Measurements from ENCODE around the gene METTL26.

The METTL26 gene

DNA sequence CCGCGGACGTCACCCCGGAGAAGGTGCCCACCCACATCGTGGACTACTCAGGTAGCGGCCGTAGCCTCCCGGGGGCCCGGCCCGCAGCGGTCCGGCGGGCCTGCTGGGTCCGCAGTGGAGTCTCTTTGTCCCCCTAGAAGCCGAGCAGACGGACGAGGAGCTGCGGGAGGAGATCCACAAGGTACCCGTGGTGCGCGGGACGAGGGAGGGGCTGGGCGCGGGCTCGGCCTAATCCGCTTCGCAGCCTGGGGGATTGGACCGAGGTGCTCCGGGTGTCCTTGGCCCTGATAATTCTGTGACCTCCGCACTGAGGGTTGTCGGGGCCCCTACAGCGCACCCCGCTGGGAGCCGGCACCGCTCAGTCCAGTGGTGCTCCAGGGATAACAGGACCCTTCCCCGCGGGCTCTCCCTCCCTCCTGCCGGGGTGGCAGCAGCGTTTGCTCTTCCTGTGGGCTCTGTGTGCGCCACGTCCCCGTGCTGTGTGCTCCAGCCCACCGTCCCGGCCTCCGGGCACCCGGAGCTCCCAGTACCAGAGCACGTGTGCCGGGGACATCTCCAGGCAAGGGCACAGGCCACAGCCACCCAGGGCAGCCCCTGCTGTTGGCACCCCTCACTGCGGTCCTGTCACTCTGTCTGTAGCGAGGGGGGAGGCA lies 32.5 kb upstream of the METTL26 start:
- peaks cover 48% of the 10 kb centered on the region for H3K4me1 ChIP-seq
- H3K9ac ChIP-seq: peak overlapping the region; percentile 99
- peak overlapping the region; percentile 95 for H3K27ac ChIP-seq
- H3K36me3 ChIP-seq: peaks cover 50% of the 10 kb centered on the region
- H3K27me3 ChIP-seq: no peaks in the 10 kb centered on the region
- no peak for TF ChIP-seq Cebpa-rat (IDR thresholded peaks at IDR 0.05)
- no peaks in the 10 kb centered on the region for H3K9me3 ChIP-seq
- H3K4me3 ChIP-seq: peak overlapping the region; percentile 100
- H4K20me1 ChIP-seq: peaks cover 51% of the 10 kb centered on the region
- peak overlapping the region; percentile 96 for H3K4me2 ChIP-seq

DNA sequence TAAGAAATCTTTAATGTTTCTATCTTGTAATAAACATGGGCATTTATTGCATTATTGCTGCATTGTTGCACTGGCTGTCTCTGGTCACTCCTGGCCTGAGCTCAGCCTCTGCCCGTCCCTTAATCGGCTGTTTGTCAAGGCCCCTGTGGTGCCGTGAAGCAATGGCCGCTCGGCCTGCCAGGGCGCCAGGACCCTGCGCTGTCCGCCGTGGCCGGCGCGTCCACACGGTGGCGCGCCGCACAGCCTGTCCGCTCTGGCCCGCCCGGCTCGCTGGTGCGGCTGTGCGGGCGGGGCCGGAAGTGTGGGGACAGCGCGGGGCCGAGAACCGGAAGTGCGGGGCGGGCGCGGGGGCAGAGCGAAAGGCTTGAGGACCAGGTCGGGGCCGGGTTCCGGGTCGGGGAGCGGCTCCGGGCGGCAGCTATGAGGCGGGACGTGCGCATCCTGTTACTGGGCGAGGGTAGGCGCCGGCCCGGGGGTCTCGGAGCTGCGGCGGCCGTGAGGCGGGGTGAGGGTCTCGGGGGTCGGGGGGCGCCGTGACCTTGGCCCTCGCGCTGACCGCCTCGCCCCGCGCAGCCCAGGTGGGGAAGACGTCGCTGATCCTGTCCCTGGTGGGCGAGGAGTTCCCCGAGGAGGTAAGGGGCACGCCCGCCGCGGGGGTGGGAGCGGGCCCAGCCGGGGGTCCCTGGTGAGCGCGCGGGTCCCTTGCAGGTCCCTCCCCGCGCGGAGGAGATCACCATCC lies 31.8 kb upstream of the METTL26 start, which contains the start of gene RHOT2:
TSS of gene RHOT2 (plus strand) at position 353 of the 739 bp plus-strand sequence. CDS start at position 421, 68 bp downstream.
- Histone ChIP-seq H3K9ac (peak within 1 kb of the TSS; percentile 99), H3K4me2 (peak within 1 kb of the TSS; percentile 96), H3K4me1 (peaks cover 53% of the 10 kb centered on the region), H3K27ac (peak within 1 kb of the TSS; percentile 95), H3K27me3 (no peaks in the 10 kb centered on the region), H4K20me1 (peaks cover 44% of the 10 kb centered on the region), H3K36me3 (peaks cover 43% of the 10 kb centered on the region), H3K4me3 (peak within 1 kb of the TSS; percentile 100), H3K9me3 (no peaks in the 10 kb centered on the region)
- no peak for TF ChIP-seq Cebpa-rat (IDR thresholded peaks at IDR 0.05)

DNA sequence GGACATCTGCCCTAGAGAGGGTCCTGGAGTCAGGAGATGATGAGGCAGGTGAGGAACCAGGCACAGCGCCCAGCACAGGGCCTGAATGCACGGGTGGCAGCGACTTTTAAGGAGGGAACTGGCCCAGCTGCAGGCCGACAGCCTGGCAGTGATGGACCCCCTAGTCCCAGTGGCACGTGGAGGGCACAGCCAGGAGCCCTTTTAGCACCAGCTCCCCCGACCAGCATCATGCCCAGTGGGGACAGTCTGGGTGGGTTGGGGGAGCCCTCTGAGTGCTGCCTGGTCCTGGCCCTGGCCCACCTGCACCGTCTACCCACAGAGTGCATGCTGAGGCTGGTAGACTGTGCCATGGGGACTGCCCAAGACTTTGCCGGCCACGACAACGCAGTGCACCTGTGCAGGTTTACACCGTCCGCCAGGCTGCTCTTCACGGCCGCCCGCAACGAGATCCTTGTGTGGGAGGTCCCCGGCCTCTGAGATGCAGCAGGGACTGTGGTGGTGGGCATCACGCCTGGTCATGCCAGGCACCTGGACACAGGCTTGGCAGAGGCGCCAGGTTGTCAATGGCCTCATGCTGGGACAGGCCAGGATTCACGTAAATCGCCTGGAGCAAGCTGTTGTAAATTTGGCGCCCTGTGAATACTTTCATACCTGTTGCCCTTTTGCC lies 31.1 kb upstream of the METTL26 start:
- H3K27me3 ChIP-seq: no peaks in the 10 kb centered on the region
- H3K27ac ChIP-seq: peak overlapping the region; percentile 95
- peak overlapping the region; percentile 96 for H3K4me2 ChIP-seq
- no peaks in the 10 kb centered on the region for H3K9me3 ChIP-seq
- no peak for TF ChIP-seq Cebpa-rat (IDR thresholded peaks at IDR 0.05)
- H3K4me3 ChIP-seq: peak overlapping the region; percentile 100
- H3K9ac ChIP-seq: peak overlapping the region; percentile 99
- peaks cover 37% of the 10 kb centered on the region for H4K20me1 ChIP-seq
- peaks cover 43% of the 10 kb centered on the region for H3K36me3 ChIP-seq
- H3K4me1 ChIP-seq: peaks cover 53% of the 10 kb centered on the region

DNA sequence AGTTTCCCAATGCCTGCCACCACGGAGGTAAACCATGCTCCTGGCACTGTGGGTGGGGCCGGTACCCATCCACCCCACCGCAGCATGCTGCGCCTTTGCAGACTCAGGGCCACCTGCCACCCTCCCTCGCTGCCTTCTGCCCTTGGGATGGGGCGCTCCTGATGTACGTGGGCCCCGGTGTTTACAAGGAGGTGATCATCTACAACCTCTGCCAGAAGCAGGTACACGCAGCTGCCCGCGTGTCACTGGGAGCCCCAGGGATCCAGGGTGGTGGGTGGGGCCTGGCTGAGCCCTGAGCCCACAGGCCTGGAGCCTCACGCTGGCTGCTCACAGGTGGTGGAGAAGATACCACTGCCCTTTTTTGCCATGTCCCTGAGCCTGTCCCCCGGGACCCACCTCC lies 30.5 kb upstream of the METTL26 start:
- no peaks in the 10 kb centered on the region for H3K9me3 ChIP-seq

DNA sequence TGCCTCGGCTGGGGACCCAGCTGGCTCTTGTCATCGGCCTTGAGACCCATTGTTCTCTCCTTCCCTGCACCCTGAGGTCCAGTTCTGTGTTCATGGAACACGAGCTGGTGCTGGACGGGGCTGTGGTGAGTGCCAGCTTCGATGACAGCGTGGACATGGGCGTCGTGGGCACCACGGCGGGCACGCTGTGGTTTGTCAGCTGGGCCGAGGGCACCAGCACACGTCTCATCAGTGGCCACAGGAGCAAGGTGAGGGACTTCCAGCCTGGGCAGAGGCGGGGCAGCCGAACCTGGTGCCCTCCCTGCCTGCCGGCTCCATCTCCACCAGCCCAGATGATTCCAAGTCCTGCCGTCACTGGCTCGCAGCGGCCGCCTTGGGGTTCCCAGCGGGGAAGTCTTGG lies 26.5 kb upstream of the METTL26 start:
- H3K27me3 ChIP-seq: no peaks in the 10 kb centered on the region
- H3K9me3 ChIP-seq: no peaks in the 10 kb centered on the region
- peaks cover 58% of the 10 kb centered on the region for H3K4me1 ChIP-seq
- no peak overlapping the region for H3K9ac ChIP-seq
- H4K20me1 ChIP-seq: no peaks in the 10 kb centered on the region
- no peak for TF ChIP-seq Cebpa-rat (IDR thresholded peaks at IDR 0.05)
- peaks cover 37% of the 10 kb centered on the region for H3K36me3 ChIP-seq
- H3K4me3 ChIP-seq: no peak overlapping the region
- H3K4me2 ChIP-seq: no peak overlapping the region
- H3K27ac ChIP-seq: no peak overlapping the region

More for the DNA sequence above, 30.5 kb upstream of the METTL26 start:
- Histone ChIP-seq H3K27me3 (no peaks in the 10 kb centered on the region), H3K4me1 (peaks cover 58% of the 10 kb centered on the region), H4K20me1 (peaks cover 33% of the 10 kb centered on the region), H3K9ac (0 out of 2 replicates have a peak overlapping the region, but pooled peaks have one; percentile 19), H3K4me2 (peak overlapping the region; percentile 26; the same call in 1 of the 2 replicates), H3K4me3 (no peak overlapping the region), H3K27ac (peak overlapping the region; percentile 95; the same call in 1 of the 2 replicates), H3K36me3 (peaks cover 43% of the 10 kb centered on the region)
- no peak for TF ChIP-seq Cebpa-rat (IDR thresholded peaks at IDR 0.05)

DNA sequence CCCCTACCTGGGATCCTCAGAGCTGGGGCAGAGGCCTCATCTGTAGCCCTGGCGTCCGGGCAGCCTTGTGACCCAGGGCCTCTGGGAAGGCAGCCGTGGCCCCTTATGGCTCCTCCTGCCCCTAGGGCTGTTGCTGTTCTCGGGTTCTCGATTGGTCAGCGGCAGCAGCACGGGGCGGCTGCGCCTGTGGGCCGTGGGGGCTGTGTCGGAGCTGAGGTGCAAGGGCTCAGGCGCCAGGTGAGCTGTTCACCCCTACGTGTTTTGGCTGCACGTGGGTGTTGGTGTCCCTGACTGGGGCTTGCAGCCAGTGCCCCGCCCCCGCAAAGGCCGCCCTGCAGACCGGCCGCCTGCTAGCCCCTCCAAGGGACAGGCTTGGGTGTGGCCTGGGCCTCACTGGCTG lies 26.0 kb upstream of the METTL26 start:
- Histone ChIP-seq H3K27me3 (no peaks in the 10 kb centered on the region), H3K9me3 (no peaks in the 10 kb centered on the region), H3K27ac (0 out of 2 replicates have a peak overlapping the region, but pooled peaks have one; percentile 63), H4K20me1 (no peaks in the 10 kb centered on the region), H3K4me2 (no peak overlapping the region), H3K4me3 (no peak overlapping the region), H3K36me3 (peaks cover 42% of the 10 kb centered on the region), H3K9ac (0 out of 2 replicates have a peak overlapping the region, but pooled peaks have one; percentile 6), H3K4me1 (peaks cover 53% of the 10 kb centered on the region)
- no peak for TF ChIP-seq Cebpa-rat (IDR thresholded peaks at IDR 0.05)

DNA sequence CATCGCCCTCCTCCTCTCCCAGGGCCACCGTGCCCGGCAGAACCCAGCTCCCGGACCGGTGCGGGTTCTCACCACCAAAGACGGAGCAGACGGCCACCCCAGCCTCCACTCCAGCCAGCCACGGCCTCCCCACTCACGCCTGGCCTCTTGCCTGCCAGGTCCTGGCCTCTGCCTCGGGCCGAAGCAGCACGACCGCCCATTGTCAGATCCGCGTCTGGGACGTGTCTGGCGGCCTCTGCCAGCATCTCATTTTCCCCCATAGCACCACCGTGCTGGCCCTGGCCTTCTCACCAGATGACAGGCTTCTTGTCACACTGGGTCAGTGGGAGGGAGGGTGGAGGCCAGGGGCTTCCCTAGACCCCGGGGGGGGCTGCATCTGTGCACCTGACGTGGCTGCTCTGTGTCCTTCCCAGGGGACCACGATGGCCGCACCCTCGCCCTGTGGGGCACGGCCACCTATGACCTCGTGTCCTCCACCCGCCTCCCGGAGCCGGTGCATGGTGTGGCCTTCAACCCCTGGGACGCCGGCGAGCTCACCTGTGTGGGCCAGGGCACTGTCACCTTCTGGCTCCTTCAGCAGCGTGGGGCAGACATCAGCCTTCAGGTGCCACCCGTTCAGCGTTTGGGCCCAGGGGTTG lies 25.2 kb upstream of the METTL26 start:
- no peak for TF ChIP-seq Cebpa-rat (IDR thresholded peaks at IDR 0.05)
- Histone ChIP-seq H3K27me3 (no peaks in the 10 kb centered on the region), H3K9me3 (no peaks in the 10 kb centered on the region), H3K27ac (peak overlapping the region; percentile 63), H4K20me1 (no peaks in the 10 kb centered on the region), H3K4me3 (0 out of 2 replicates have a peak overlapping the region, but pooled peaks have one; percentile 33), H3K4me1 (peaks cover 46% of the 10 kb centered on the region), H3K9ac (peak overlapping the region; percentile 53; the same call in 1 of the 2 replicates), H3K4me2 (peak overlapping the region; percentile 65), H3K36me3 (peaks cover 46% of the 10 kb centered on the region)

DNA sequence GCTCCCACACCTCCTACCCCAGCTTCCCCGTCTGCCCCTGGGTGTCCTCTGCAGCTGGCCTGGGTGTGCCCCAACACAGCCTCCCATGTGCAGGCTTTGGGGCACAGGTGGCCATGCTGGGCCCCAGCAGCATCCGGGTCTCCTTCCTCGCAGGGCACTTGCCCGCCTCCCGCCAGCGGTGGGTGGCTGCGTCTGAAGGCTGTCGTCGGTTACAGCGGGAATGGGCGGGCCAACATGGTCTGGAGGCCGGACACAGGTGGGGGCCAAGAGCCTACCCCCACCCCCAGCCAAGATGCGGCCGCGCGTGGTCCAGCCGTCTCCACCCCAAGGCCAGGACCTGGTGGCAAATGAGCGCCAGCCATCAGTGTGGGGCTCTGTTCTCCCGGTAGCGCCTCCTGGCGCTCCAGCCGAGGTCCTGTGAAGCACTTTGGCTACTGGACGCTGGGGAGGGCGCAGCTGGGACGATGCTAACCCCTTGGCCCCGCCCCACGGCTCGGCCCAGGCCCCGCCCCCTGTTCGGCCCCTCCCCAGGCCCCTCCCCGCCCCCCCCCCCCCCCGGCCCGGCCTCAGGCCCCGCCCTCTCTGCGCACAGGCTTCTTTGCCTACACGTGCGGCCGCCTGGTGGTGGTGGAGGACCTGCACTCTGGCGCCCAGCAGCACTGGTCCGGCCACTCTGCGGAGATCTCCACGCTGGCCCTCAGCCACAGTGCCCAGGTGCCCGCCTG lies 24.5 kb upstream of the METTL26 start:
- Histone ChIP-seq H3K9me3 (no peaks in the 10 kb centered on the region), H3K36me3 (peaks cover 51% of the 10 kb centered on the region), H3K4me3 (0 out of 2 replicates have a peak overlapping the region, but pooled peaks have one; percentile 33), H3K27me3 (no peaks in the 10 kb centered on the region), H3K4me1 (peaks cover 43% of the 10 kb centered on the region), H4K20me1 (no peaks in the 10 kb centered on the region), H3K27ac (peak overlapping the region; percentile 68), H3K9ac (peak overlapping the region; percentile 53; the same call in 1 of the 2 replicates), H3K4me2 (peak overlapping the region; percentile 70)
- TF ChIP-seq Cebpa-rat (IDR thresholded peaks at IDR 0.05): no peak

DNA sequence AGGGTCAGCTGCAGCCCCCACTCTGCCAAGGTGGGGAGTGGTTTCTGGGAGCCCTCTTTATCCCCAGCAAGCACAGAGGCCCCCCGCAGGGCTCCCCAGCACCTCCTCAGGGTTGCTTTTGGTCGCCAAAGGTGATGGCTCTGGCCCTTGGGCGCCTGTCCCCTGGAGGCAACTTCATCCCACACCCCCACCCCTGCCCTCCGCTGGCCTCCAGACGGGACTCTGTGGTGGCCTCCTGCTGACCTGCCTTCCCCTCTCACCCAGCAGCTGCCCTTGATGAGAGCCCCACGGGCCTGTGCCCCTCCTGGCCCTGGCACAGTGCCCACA lies 24.0 kb upstream of the METTL26 start:
- TF ChIP-seq Cebpa-rat (IDR thresholded peaks at IDR 0.05): no peak
- no peak overlapping the region for H3K4me3 ChIP-seq

More for the DNA sequence above, 24.0 kb upstream of the METTL26 start:
- Histone ChIP-seq H3K27ac (peak overlapping the region; percentile 68), H3K27me3 (no peaks in the 10 kb centered on the region), H3K36me3 (peaks cover 56% of the 10 kb centered on the region), H3K4me1 (peaks cover 39% of the 10 kb centered on the region), H3K9me3 (no peaks in the 10 kb centered on the region), H4K20me1 (no peaks in the 10 kb centered on the region), H3K4me2 (peak overlapping the region; percentile 70), H3K9ac (0 out of 2 replicates have a peak overlapping the region, but pooled peaks have one; percentile 24)
